ENCODE data around the gene PARP6.

Gene PARP6

GRCh38 chr15:72200395-72201237 is 71.7 kb downstream of the PARP6 start:
- no peak for DNase-seq (ENCODE audit: low read depth in 2 of 2)

DNA sequence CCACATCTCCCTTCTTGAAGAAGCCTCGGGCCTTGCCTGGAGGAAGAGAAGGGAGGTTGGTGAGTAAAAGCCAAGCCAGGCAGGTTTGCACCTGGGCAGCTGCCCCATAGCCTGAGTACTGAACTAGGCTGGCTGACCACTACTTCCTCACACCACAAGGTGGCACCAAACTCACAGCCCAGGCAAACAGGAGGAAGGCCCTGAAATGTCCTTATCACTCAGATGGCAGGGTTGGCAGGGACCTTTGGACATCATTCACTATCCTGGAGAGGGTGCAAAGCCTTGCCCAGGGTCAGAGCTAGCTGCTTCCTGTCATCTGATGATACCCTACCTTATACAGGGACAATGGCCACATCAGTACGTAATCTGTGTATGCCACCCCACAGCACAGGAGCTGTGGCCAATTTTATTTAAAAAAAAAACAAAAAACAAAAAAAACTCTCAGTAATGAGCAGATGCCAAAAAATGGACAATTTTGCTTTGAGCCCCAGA is 72.6 kb downstream of the PARP6 start:
- DNase-seq (ENCODE audit: low read depth in 2 of 2) = peak; percentile 45 to 52

GRCh38 chr15:72199205-72199515 is 73.2 kb downstream of the PARP6 start:
- DNase-seq (ENCODE audit: low read depth in 2 of 2) = no peak

GRCh38 chr15:72198356-72199204 is 73.8 kb downstream of the PARP6 start:
- no peak for DNase-seq (ENCODE audit: low read depth in 2 of 2)

DNA sequence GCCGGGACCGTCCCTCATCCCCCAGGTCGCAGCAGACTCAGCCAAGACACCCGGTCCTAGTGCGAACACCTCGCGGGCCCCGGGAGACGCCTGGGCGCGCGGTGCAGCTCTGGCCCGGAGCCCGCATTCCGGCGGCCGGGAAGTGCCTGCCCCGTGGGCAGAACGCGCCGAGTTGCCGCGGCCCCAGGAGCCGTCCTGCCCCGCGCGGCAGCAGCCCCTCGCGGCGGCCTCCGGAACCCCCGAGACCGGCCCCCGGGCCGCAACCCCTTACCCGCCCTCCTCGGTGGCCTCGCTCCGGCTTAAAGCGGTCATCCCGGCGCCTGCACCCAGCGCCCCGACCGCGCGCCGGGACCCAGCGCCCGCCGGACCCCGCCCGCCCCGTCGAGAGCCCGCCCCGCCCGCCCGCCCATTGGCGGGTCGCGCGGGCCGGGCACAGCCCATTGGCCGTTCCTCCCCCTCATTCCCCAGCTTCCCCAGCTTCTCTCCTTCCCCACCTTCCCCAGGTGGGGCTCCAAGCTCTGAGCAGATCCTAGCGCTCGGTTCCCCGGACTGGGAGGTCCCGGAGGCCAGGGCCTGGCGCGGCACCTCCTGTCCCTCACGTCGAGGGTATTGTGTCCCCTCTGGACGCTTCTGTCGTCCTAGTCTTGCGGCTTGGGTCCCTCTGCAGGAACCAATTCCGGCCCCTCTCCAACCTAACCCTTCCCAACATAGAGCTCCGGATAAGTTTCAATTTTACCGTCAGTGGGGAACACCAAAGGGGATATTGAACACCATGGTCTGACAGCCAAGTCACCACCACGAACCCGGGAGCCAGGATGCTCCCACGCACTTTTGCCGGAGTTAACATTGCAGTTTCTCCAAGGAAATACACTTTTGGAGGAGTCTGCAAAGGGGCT is 74.6 kb downstream of the PARP6 start, which contains the start of gene GRAMD2A:
GRAMD2A (minus strand) TSS at position 328 of the 896 bp plus-strand sequence.
- no peak for DNase-seq (ENCODE audit: low read depth in 2 of 2)

- no peak for DNase-seq (ENCODE audit: low read depth in 2 of 2)
These were observed 75.3 kb downstream of the PARP6 start for GRCh38 chr15:72197041-72197459.

DNA sequence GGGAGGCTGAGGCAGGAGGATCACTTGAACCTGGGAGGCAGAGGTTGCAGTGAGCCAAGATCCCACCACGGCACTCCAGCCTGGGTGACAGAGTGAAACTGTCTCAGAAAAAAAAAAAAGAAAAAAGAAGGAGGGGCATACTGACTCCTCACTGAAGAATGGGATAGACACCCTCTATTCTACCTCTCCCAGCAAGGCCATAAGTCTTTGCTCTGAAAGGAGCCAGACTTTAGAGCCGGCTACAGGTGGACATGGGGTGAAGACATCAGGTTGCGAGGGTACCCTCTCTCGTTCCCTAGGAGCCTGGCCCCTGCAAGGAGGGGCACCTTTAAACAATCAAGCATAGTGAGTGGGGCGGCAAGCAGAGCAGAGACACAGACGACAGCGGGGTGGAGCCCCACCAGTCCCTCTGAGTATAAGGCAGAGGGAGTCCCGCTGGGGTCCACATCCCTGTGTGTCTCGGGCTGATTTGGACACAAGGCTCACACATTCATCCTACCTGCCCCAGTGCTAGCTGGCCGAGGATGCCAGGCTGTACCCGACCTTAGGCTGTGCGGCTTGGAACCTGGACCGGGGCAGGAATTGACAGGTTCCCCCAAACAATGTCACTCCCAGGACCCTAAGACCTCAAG is 75.8 kb downstream of the PARP6 start:
- DNase-seq (ENCODE audit: low read depth in 2 of 2) = no peak

GRCh38 chr15:72195101-72195511 is 77.2 kb downstream of the PARP6 start:
- DNase-seq (ENCODE audit: low read depth in 2 of 2) = no peak

DNA sequence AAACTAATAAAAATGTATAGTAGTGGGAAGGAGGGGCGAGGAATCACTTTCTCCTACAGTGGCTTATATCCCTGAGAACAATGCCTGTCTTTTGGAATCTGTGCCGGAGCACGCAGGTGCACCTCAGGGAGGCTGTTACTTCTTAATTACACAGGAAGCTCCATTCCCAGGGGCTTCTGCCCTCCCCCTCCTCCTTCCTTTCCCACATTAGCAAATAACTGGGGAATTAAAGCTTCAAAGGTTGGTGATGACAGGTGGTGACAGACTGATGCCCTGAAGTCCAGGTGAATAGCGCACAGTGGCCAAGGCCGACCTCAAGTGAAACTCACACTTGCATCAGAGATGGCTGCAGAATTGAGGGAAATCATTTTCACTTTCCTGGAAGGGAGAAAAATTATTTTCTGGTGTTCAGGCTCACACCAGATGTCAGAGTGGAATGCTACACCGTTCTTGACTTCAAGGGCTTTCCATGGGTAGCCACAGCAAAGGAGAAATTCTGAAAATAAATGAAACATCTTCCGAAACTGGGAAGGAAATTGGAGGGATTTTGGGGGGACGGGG is 78.4 kb downstream of the PARP6 start:
- no peak for DNase-seq (ENCODE audit: low read depth in 2 of 2)

DNA sequence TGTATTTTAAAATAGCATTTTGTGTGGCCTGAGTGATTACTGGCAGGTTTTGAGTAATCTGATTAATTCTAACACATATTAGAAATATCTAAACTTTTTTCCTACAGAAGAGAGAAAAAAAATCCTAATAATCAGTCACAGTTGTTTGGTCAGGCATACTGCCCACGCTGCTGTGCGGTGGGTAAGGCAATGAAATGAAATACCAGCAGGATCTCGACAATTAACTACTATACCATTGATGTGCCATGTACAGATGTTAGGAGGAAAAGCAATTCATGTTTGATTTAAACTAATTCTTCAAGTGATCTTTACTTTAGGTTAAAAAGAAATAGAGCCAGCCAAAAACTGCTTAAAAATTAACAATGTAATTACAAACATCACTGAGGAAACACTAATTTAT is 79.9 kb downstream of the PARP6 start:
- DNase-seq (ENCODE audit: low read depth in 2 of 2) = no peak

Data from stimulated activated CD8-positive, alpha-beta memory T cell treated with anti-CD3 and anti-CD28 coated beads, Interleukin-7, amount 100 ng/mL, for 1 hour (primary cell).